ENCODE data around the gene PLCH1. TPM values are rescaled to one million over a fixed set of nuclear protein-coding genes. Genes with fewer than 3 reads are reported as not detected.

PLCH1 gene
- total RNA-seq, 1 experiment from 2014 or later: 0.34 TPM

DNA sequence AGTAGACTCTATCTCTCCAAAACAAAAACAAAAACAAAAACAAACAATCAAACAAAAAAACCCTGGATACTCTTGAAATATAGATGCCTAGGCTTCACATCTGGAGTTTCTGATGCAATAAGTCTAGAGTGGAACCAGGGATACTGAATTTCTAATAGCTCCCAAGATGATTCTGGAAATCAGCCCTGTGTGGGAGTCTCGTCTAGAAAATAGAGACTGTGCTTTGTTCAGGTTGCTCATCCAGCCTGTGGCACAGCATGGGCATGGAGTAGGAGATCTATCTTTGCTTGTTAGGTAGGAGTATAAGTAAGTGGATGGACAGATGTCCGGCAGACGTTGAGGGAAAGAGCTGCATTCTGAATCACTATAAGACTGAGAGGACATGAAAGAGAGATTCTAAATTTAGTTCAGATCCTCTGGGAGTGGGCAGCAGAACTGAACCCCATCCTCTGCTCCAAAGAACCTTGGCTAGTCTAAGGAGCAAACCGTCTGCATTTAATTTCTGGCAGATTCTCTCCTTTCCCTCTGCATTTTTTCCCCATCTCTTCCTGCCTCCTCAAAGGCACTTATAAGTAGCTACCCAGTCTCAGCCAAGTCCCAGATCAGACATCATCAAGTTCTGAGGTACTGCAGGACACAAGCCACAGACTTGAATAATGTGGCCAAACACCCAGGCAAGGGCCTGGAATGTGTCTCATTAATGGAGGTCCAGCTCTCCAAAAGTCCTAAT, 358.8 kb downstream of the PLCH1 start:
- no peaks in the 10 kb centered on the region for H3K9me2 ChIP-seq (replicated peaks; ENCODE audit: insufficient read depth, low read length)
- no peaks in the 10 kb centered on the region for H3K27me3 ChIP-seq (ENCODE audit: low read length)
- no peaks in the 10 kb centered on the region for H4K20me1 ChIP-seq (ENCODE audit: insufficient read depth, low read depth, low read length)
- no peak overlapping the region for H3K4me2 ChIP-seq (ENCODE audit: low read depth, low read length, poor library complexity, severe bottlenecking)
- peaks cover 8% of the 10 kb centered on the region for H3K4me1 ChIP-seq (ENCODE audit: low read length)
- DNase-seq: no peak
- H3K36me3 ChIP-seq (ENCODE audit: insufficient read depth, low read length): no peaks in the 10 kb centered on the region
- H3K79me2 ChIP-seq (ENCODE audit: low read length): no peaks in the 10 kb centered on the region
- H3K4me3 ChIP-seq (ENCODE audit: low read length): no peak overlapping the region
- H3K9ac ChIP-seq (ENCODE audit: low read length): no peak overlapping the region
- H3K9me3 ChIP-seq (ENCODE audit: low read length): no peaks in the 10 kb centered on the region
- no peak overlapping the region for H2AFZ ChIP-seq (ENCODE audit: low read length)
- no peak overlapping the region for H3K27ac ChIP-seq (ENCODE audit: low read length)

- Histone ChIP-seq H3K27ac (ENCODE audit: low read length) (no peak overlapping the region), H2AFZ (ENCODE audit: low read length) (no peak overlapping the region), H4K20me1 (ENCODE audit: insufficient read depth, low read depth, low read length) (no peaks in the 10 kb centered on the region), H3K9me3 (ENCODE audit: low read length) (no peaks in the 10 kb centered on the region), H3K4me1 (ENCODE audit: low read length) (peaks cover 5% of the 10 kb centered on the region), H3K27me3 (ENCODE audit: low read length) (no peaks in the 10 kb centered on the region), H3K9ac (ENCODE audit: low read length) (no peak overlapping the region), H3K36me3 (ENCODE audit: insufficient read depth, low read length) (no peaks in the 10 kb centered on the region), H3K4me2 (ENCODE audit: low read depth, low read length, poor library complexity, severe bottlenecking) (no peak overlapping the region), H3K79me2 (ENCODE audit: low read length) (no peaks in the 10 kb centered on the region), H3K9me2 (replicated peaks; ENCODE audit: insufficient read depth, low read length) (no peaks in the 10 kb centered on the region), H3K4me3 (ENCODE audit: low read length) (no peak overlapping the region)
- DNase-seq: peak; percentile 72
These were observed 362.4 kb downstream of the PLCH1 start for GRCh38 chr3:155382396-155383042.

GRCh38 chr3:155377847-155378246, 367.0 kb downstream of the PLCH1 start:
- Histone ChIP-seq H3K79me2 (ENCODE audit: low read length) (no peaks in the 10 kb centered on the region), H3K4me3 (ENCODE audit: low read length) (no peak overlapping the region), H3K36me3 (ENCODE audit: insufficient read depth, low read length) (no peaks in the 10 kb centered on the region), H3K9ac (ENCODE audit: low read length) (no peak overlapping the region), H3K27ac (ENCODE audit: low read length) (no peak overlapping the region), H4K20me1 (ENCODE audit: insufficient read depth, low read depth, low read length) (no peaks in the 10 kb centered on the region), H3K4me1 (ENCODE audit: low read length) (peaks cover 22% of the 10 kb centered on the region), H2AFZ (ENCODE audit: low read length) (no peak overlapping the region), H3K9me2 (replicated peaks; ENCODE audit: insufficient read depth, low read length) (no peaks in the 10 kb centered on the region), H3K27me3 (ENCODE audit: low read length) (no peaks in the 10 kb centered on the region), H3K4me2 (ENCODE audit: low read depth, low read length, poor library complexity, severe bottlenecking) (no peak overlapping the region), H3K9me3 (ENCODE audit: low read length) (no peaks in the 10 kb centered on the region)
- no peak for DNase-seq

GRCh38 chr3:155377071-155377470, 367.8 kb downstream of the PLCH1 start:
- Histone ChIP-seq H2AFZ (ENCODE audit: low read length) (no peak overlapping the region), H3K79me2 (ENCODE audit: low read length) (no peaks in the 10 kb centered on the region), H3K9ac (ENCODE audit: low read length) (no peak overlapping the region), H3K27ac (ENCODE audit: low read length) (no peak overlapping the region), H3K4me2 (ENCODE audit: low read depth, low read length, poor library complexity, severe bottlenecking) (peak overlapping the region; percentile 15), H3K36me3 (ENCODE audit: insufficient read depth, low read length) (no peaks in the 10 kb centered on the region), H3K4me1 (ENCODE audit: low read length) (peaks cover 27% of the 10 kb centered on the region), H3K27me3 (ENCODE audit: low read length) (no peaks in the 10 kb centered on the region), H3K4me3 (ENCODE audit: low read length) (no peak overlapping the region), H4K20me1 (ENCODE audit: insufficient read depth, low read depth, low read length) (no peaks in the 10 kb centered on the region), H3K9me2 (replicated peaks; ENCODE audit: insufficient read depth, low read length) (no peaks in the 10 kb centered on the region), H3K9me3 (ENCODE audit: low read length) (no peaks in the 10 kb centered on the region)
- DNase-seq: no peak

DNA sequence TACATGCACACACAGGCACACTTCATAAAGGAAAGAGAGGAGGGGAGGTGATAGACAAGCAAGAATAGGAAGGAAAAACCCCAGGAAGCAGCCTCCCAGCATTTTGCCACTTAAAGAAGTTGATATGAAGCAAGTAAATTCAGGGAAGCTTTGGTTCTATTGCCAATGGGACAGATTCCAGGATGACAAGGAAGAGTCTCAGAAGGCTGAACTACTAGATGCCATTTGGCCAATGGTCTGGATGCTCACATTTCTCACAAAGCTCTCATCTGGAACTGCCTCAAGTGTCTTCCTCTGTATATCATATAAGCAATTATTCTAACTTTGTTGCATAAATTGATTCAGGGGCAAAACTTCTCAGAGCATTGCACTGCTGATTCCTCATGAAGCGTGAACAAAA, 372.6 kb downstream of the PLCH1 start:
- no peak overlapping the region for H3K9ac ChIP-seq (ENCODE audit: low read length)
- H3K27ac ChIP-seq (ENCODE audit: low read length): no peak overlapping the region
- H3K36me3 ChIP-seq (ENCODE audit: insufficient read depth, low read length): no peaks in the 10 kb centered on the region
- no peaks in the 10 kb centered on the region for H3K27me3 ChIP-seq (ENCODE audit: low read length)
- no peak for DNase-seq
- no peaks in the 10 kb centered on the region for H3K9me2 ChIP-seq (replicated peaks; ENCODE audit: insufficient read depth, low read length)
- H2AFZ ChIP-seq (ENCODE audit: low read length): no peak overlapping the region
- no peak overlapping the region for H3K4me3 ChIP-seq (ENCODE audit: low read length)
- H3K4me1 ChIP-seq (ENCODE audit: low read length): peaks cover 20% of the 10 kb centered on the region
- H3K79me2 ChIP-seq (ENCODE audit: low read length): no peaks in the 10 kb centered on the region
- no peaks in the 10 kb centered on the region for H3K9me3 ChIP-seq (ENCODE audit: low read length)
- no peak overlapping the region for H3K4me2 ChIP-seq (ENCODE audit: low read depth, low read length, poor library complexity, severe bottlenecking)
- H4K20me1 ChIP-seq (ENCODE audit: insufficient read depth, low read depth, low read length): no peaks in the 10 kb centered on the region

GRCh38 chr3:155370764-155371503, 373.9 kb downstream of the PLCH1 start:
- H3K9me2 ChIP-seq (replicated peaks; ENCODE audit: insufficient read depth, low read length): no peaks in the 10 kb centered on the region
- no peaks in the 10 kb centered on the region for H3K79me2 ChIP-seq (ENCODE audit: low read length)
- H3K4me1 ChIP-seq (ENCODE audit: low read length): peaks cover 14% of the 10 kb centered on the region
- no peaks in the 10 kb centered on the region for H3K9me3 ChIP-seq (ENCODE audit: low read length)
- H2AFZ ChIP-seq (ENCODE audit: low read length): no peak overlapping the region
- H3K9ac ChIP-seq (ENCODE audit: low read length): no peak overlapping the region
- no peak for DNase-seq
- H3K4me2 ChIP-seq (ENCODE audit: low read depth, low read length, poor library complexity, severe bottlenecking): no peak overlapping the region
- H3K4me3 ChIP-seq (ENCODE audit: low read length): no peak overlapping the region
- H3K36me3 ChIP-seq (ENCODE audit: insufficient read depth, low read length): no peaks in the 10 kb centered on the region
- H3K27me3 ChIP-seq (ENCODE audit: low read length): no peaks in the 10 kb centered on the region
- H3K27ac ChIP-seq (ENCODE audit: low read length): no peak overlapping the region
- no peaks in the 10 kb centered on the region for H4K20me1 ChIP-seq (ENCODE audit: insufficient read depth, low read depth, low read length)

DNA sequence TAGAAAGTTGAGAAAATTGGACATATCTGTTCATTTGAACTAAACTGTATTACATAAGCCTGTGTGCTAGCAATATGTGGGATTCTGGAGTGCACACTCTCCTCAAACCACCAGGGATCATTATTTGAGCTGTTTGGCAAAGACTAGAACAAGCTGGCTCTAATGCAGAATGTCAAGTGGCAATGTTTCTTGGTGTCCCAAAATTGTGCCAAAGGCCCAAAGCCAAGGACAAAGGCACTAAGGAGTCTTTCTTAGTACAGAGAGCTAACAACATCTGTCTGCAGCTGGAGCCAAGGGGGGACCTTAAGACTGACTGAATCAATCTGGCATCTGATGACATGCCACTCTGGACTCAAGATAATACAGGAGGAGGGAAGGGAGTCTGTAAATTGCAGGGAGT, 374.7 kb downstream of the PLCH1 start:
- Histone ChIP-seq H3K4me2 (ENCODE audit: low read depth, low read length, poor library complexity, severe bottlenecking) (no peak overlapping the region), H4K20me1 (ENCODE audit: insufficient read depth, low read depth, low read length) (no peaks in the 10 kb centered on the region), H3K9me3 (ENCODE audit: low read length) (no peaks in the 10 kb centered on the region), H3K4me1 (ENCODE audit: low read length) (peaks cover 14% of the 10 kb centered on the region), H3K9me2 (replicated peaks; ENCODE audit: insufficient read depth, low read length) (no peaks in the 10 kb centered on the region), H2AFZ (ENCODE audit: low read length) (no peak overlapping the region), H3K36me3 (ENCODE audit: insufficient read depth, low read length) (no peaks in the 10 kb centered on the region), H3K27ac (ENCODE audit: low read length) (no peak overlapping the region), H3K9ac (ENCODE audit: low read length) (no peak overlapping the region), H3K79me2 (ENCODE audit: low read length) (no peaks in the 10 kb centered on the region), H3K27me3 (ENCODE audit: low read length) (no peaks in the 10 kb centered on the region), H3K4me3 (ENCODE audit: low read length) (no peak overlapping the region)
- DNase-seq: no peak

DNA sequence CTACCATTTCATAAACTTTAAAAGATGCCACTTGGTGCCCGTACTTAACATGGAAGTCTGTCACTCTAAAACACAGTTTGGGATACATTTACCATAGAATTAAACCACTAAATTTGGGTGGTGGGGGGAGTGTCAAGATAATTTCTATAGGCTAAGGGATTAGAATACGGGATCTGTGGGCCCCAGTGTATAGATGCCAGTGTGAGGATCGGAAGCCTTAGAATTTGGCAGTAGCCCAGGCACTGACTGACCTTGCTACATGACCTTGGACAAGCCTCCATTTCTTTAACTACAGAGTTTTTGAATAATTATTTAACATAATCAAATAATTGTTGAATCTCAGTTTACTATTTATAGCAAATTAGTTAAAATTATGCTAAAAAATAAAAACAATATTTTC, 375.1 kb downstream of the PLCH1 start:
- Histone ChIP-seq H3K9me2 (replicated peaks; ENCODE audit: insufficient read depth, low read length) (no peaks in the 10 kb centered on the region), H3K27ac (ENCODE audit: low read length) (no peak overlapping the region), H4K20me1 (ENCODE audit: insufficient read depth, low read depth, low read length) (no peaks in the 10 kb centered on the region), H3K36me3 (ENCODE audit: insufficient read depth, low read length) (no peaks in the 10 kb centered on the region), H3K4me2 (ENCODE audit: low read depth, low read length, poor library complexity, severe bottlenecking) (no peak overlapping the region), H3K79me2 (ENCODE audit: low read length) (no peaks in the 10 kb centered on the region), H2AFZ (ENCODE audit: low read length) (no peak overlapping the region), H3K4me1 (ENCODE audit: low read length) (peaks cover 14% of the 10 kb centered on the region), H3K4me3 (ENCODE audit: low read length) (no peak overlapping the region), H3K9me3 (ENCODE audit: low read length) (no peaks in the 10 kb centered on the region), H3K9ac (ENCODE audit: low read length) (no peak overlapping the region), H3K27me3 (ENCODE audit: low read length) (no peaks in the 10 kb centered on the region)
- DNase-seq: no peak

Data from Karpas-422 (cell line).